ENCODE data around the gene MEOX1. TPM values are rescaled to one million over a fixed set of nuclear protein-coding genes. Genes with fewer than 3 reads are reported as not detected.

MEOX1 gene
- total and polyA plus RNA-seq, 2 of the 8 experiments (the other 6 are each of a cell fraction or from before 2014, with no cell fraction given), result not detected

DNA sequence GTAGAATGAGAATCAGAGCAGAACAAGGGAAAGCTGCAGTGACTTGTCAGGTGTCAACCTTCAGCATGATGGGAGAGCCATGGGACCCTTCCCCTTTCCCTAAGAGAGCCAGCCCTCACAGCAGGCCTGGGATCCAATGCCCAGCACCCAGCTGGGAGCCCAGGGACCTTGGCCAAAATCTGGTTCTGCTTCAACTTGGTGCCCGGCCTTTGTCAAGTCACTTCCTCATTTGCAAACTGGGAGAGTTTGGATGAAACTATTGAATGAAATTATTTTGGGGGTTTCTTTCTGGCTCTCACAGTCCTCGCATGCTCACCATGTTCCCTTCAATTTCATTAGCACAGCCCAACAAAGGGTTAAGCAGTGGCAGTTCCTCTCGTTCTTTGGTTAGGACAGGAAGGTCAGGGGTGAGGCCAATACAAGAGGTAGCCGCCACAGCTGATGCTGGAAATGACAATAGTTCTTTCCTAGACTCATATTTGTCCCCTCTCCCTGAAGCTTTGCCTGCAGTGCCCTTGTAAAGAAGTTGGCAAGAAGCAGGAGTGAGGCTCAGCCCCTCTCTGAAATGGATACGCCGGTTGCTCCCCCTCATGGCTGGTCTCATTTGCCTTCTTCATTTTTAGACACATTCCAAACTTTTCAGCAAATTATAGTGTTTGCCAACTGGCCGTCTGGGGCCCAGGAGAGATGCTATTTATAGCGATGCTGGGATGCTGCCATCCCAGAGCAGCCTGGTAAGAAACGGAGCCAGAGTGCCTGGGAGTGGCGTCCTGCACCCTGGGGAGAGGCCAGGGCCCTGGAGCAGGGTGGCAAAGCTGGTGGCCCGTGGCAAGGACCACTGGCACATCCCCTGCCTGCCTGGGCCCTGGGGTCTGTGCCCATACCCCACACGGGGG, 34.5 kb upstream of the MEOX1 start:
- DNase-seq (ENCODE audit: low read depth in 1 of 2, low spot score in 2 of 2), result no peak
- H3K79me2 ChIP-seq (ENCODE audit: control insufficient read depth in 1 of 2, insufficient read depth in 2 of 2, low read length in 2 of 2), result no peaks in the 10 kb centered on the region
- no peak overlapping the region for H3K4me2 ChIP-seq (ENCODE audit: insufficient read depth in 1 of 2, low read depth in 2 of 2, low read length in 2 of 2)
- no peak for TF ChIP-seq SIN3A (conservative IDR thresholded peaks at IDR 0.05 in 1 of 2, IDR thresholded peaks at IDR 0.05 in 1 of 2; ENCODE audit: low read depth in 1 of 2, low read length in 2 of 2)
- TF ChIP-seq, protein P1, sequence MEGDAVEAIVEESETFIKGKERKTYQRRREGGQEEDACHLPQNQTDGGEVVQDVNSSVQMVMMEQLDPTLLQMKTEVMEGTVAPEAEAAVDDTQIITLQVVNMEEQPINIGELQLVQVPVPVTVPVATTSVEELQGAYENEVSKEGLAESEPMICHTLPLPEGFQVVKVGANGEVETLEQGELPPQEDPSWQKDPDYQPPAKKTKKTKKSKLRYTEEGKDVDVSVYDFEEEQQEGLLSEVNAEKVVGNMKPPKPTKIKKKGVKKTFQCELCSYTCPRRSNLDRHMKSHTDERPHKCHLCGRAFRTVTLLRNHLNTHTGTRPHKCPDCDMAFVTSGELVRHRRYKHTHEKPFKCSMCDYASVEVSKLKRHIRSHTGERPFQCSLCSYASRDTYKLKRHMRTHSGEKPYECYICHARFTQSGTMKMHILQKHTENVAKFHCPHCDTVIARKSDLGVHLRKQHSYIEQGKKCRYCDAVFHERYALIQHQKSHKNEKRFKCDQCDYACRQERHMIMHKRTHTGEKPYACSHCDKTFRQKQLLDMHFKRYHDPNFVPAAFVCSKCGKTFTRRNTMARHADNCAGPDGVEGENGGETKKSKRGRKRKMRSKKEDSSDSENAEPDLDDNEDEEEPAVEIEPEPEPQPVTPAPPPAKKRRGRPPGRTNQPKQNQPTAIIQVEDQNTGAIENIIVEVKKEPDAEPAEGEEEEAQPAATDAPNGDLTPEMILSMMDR (IDR thresholded peaks at IDR 0.05; ENCODE audit: control extremely low read depth in 1 of 3, insufficient read depth in 1 of 3, low read depth in 1 of 3, low read length in 3 of 3), result no peak
- no peak for TF ChIP-seq JUND (IDR thresholded peaks at IDR 0.05; ENCODE audit: low read length)
- no peak for TF ChIP-seq CEBPB (IDR thresholded peaks at IDR 0.05; ENCODE audit: low read depth, low read length)
- TF ChIP-seq GTF2F1 (IDR thresholded peaks at IDR 0.05; ENCODE audit: borderline replicate concordance, low read depth, low read length), result no peak
- TF ChIP-seq CREB1 (IDR thresholded peaks at IDR 0.05), result no peak
- no peak for TF ChIP-seq SAP30 (IDR thresholded peaks at IDR 0.05; ENCODE audit: insufficient read depth, insufficient replicate concordance, low read length)
- TF ChIP-seq EGR1 (IDR thresholded peaks at IDR 0.05; ENCODE audit: borderline replicate concordance, low read depth, low read length), result no peak
- TF ChIP-seq JUN (IDR thresholded peaks at IDR 0.05; ENCODE audit: low read depth, low read length), result no peak

More for the DNA sequence above, 34.5 kb upstream of the MEOX1 start:
- WGBS, 2 experiments (ENCODE audit: extremely low coverage in 1 of 2, insufficient coverage in 1 of 2, insufficient read length in 1 of 2, insufficient replicate concordance in 2 of 2, low coverage in 1 of 2, low lambda C conversion rate in 2 of 2, missing lambda C conversion rate in 1 of 2), result 82% methylated on average over 12 of the region's 12 CpGs; no CpG with 5 or more reads in 1 of the 2 experiments
- Histone ChIP-seq H3K79me1 (ENCODE audit: low read depth, low read length) (no peaks in the 10 kb centered on the region), H3K9ac (replicated peaks in 1 of 4; ENCODE audit: extremely low read depth in 1 of 4, low read depth in 3 of 4, low read length in 3 of 4) (no peak overlapping the region), H3K4me3 (ENCODE audit: extremely low read depth in 1 of 4, insufficient read depth in 2 of 4, low read depth in 3 of 4, low read length in 4 of 4) (no peak overlapping the region), H3K9me3 (ENCODE audit: insufficient read depth in 2 of 2, low read depth in 1 of 2, low read length in 1 of 2) (no peaks in the 10 kb centered on the region), H3K27ac (ENCODE audit: low read depth, low read length) (no peak overlapping the region), H4K91ac (replicated peaks; ENCODE audit: insufficient read length, low read length) (no peak overlapping the region), H3K4ac (replicated peaks; ENCODE audit: insufficient read length, low read depth, low read length) (no peak overlapping the region), H4K5ac (ENCODE audit: insufficient read length, low read depth, low read length) (no peak overlapping the region), H4K20me1 (replicated peaks in 1 of 2; ENCODE audit: control insufficient read depth in 1 of 2, insufficient read depth in 2 of 2, low read length in 2 of 2) (no peaks in the 10 kb centered on the region), H3K18ac (ENCODE audit: extremely low read depth, low read length) (no peak overlapping the region), H3K23ac (ENCODE audit: insufficient read length) (no peak overlapping the region), H3K27me3 (replicated peaks in 1 of 4; ENCODE audit: control insufficient read depth in 3 of 4, extremely low read depth in 1 of 4, insufficient read depth in 3 of 4, low read length in 3 of 4) (no peaks in the 10 kb centered on the region), H3K4me1 (replicated peaks in 1 of 4; ENCODE audit: control insufficient read depth in 3 of 4, insufficient read depth in 4 of 4, low read length in 3 of 4) (peaks cover under 1 to 7% (median 4%) of the 10 kb centered on the region in 4 experiments; a peak in 5 of 7 replicates), H3K14ac (ENCODE audit: insufficient read length) (no peak overlapping the region), H3K56ac (replicated peaks; ENCODE audit: insufficient read length, low read depth, low read length) (no peak overlapping the region), H3K36me3 (ENCODE audit: control insufficient read depth in 2 of 4, insufficient read depth in 4 of 4, low read length in 3 of 4) (no peaks in the 10 kb centered on the region), H2AFZ (ENCODE audit: low read length) (no peak overlapping the region), H2BK15ac (ENCODE audit: low read length) (no peak overlapping the region), H2BK12ac (ENCODE audit: low read depth, low read length) (no peak overlapping the region), H2AK5ac (ENCODE audit: low read depth, low read length) (no peak overlapping the region), H2BK5ac (ENCODE audit: low read depth, low read length) (0 out of 2 replicates have a peak overlapping the region, but pooled peaks have one; percentile 54), H4K8ac (ENCODE audit: extremely low read depth, insufficient read depth, low read length) (peak overlapping the region; percentile 9; the same call in 1 of the 2 replicates), H3K23me2 (ENCODE audit: low read depth, low read length) (no peaks in the 10 kb centered on the region), H2BK120ac (replicated peaks; ENCODE audit: low read depth, low read length) (no peak overlapping the region), H2BK20ac (ENCODE audit: low read length) (0 out of 2 replicates have a peak overlapping the region, but pooled peaks have one; percentile 3)
- ChIA-PET CTCF (ENCODE audit: partially characterized antibody) (interaction anchor here (0.8 to 23.7 kb wide), 12 partner anchors 11 to 184 kb away, joined by 3 to 969 read pairs (median 10); partner anchors contain the start of genes CD300LG and SOST), POLR2A (ENCODE audit: partially characterized antibody) (interaction anchor here (1.0 to 2.3 kb wide), 3 partner anchors 59 to 70 kb away, joined by 3 to 8 read pairs (median 5); partner anchors contain the start of gene SOST)
- no peak for FAIRE-seq
